ENCODE measurements around the gene PRSS58. TPM values are rescaled to one million over a fixed set of nuclear protein-coding genes. Genes with fewer than 3 reads are reported as not detected.
A peak's percentile ranks its signal among the peaks of the same experiment; 100 is the strongest.

PRSS58 gene
- total RNA-seq, 2 experiments from 2014 or later, result not detected

GRCh38 chr7:142301923-142302550, 44.2 kb upstream of the PRSS58 start:
- BruUV-seq (replicated peaks), result no TSS peak
- Histone ChIP-seq H2AFZ (ENCODE audit: low read length) (peak overlapping the region; percentile 84), H3K79me2 (ENCODE audit: insufficient read depth, low read depth, low read length) (no peaks in the 10 kb centered on the region), H4K20me1 (ENCODE audit: insufficient read depth, low read length) (no peaks in the 10 kb centered on the region), H3K4me1 (ENCODE audit: insufficient read depth, low read length, poor library complexity, severe bottlenecking) (peaks cover 90% of the 10 kb centered on the region), H3K9me2 (ENCODE audit: insufficient read depth, low read length) (no peaks in the 10 kb centered on the region), H3K9me3 (ENCODE audit: low read length) (no peaks in the 10 kb centered on the region), H3K36me3 (ENCODE audit: insufficient read depth, low read length) (no peaks in the 10 kb centered on the region), H3K4me3 (ENCODE audit: low read depth, low read length, poor library complexity, severe bottlenecking) (no peak overlapping the region), H3K4me2 (ENCODE audit: low read length) (peak overlapping the region; percentile 31), H3K27ac (ENCODE audit: low read depth, low read length, poor library complexity, severe bottlenecking) (no peak overlapping the region)
- POLR2A ChIA-PET, result interaction anchor here (0.7 to 3.6 kb wide), 2 partner anchors 11 to 1847 kb away, joined by 3 to 20 read pairs; no protein-coding TSS in a partner anchor
- peak; percentile 68 for DNase-seq (ENCODE audit: low spot score)
- intact Hi-C loops (cut with micrococcal nuclease; ENCODE audit: unreplicated experiment), result loop anchor here (1.0 kb wide), 1 partner anchor 326 kb away; no protein-coding TSS in a partner anchor
- TF ChIP-seq CTCF (conservative IDR thresholded peaks at IDR 0.05; ENCODE audit: low read length), result peak; percentile 90
- TF ChIP-seq EZH2phosphoT487 (IDR thresholded peaks at IDR 0.05; ENCODE audit: borderline replicate concordance, low read depth, low read length), result no peak
- CTCF ChIA-PET (ENCODE audit: unreplicated experiment), result no interaction called here

GRCh38 chr7:142301299-142301698, 43.4 kb upstream of the PRSS58 start:
- POLR2A ChIA-PET, result no interaction called here

More at GRCh38 chr7:142301299-142301698, 43.4 kb upstream of the PRSS58 start:
- peak overlapping the region; percentile 81 for H2AFZ ChIP-seq (ENCODE audit: low read length)
- no peaks in the 10 kb centered on the region for H4K20me1 ChIP-seq (ENCODE audit: insufficient read depth, low read length)
- no peaks in the 10 kb centered on the region for H3K36me3 ChIP-seq (ENCODE audit: insufficient read depth, low read length)
- H3K27ac ChIP-seq (ENCODE audit: low read depth, low read length, poor library complexity, severe bottlenecking), result peak overlapping the region; percentile 24
- peaks cover 85% of the 10 kb centered on the region for H3K4me1 ChIP-seq (ENCODE audit: insufficient read depth, low read length, poor library complexity, severe bottlenecking)
- no TSS peak for BruUV-seq (replicated peaks)
- intact Hi-C loops (cut with micrococcal nuclease; ENCODE audit: unreplicated experiment), result no loop called here
- H3K79me2 ChIP-seq (ENCODE audit: insufficient read depth, low read depth, low read length), result no peaks in the 10 kb centered on the region
- CTCF ChIA-PET (ENCODE audit: unreplicated experiment), result no interaction called here
- no peak overlapping the region for H3K4me3 ChIP-seq (ENCODE audit: low read depth, low read length, poor library complexity, severe bottlenecking)
- DNase-seq (ENCODE audit: low spot score), result peak; percentile 21
- H3K4me2 ChIP-seq (ENCODE audit: low read length), result peak overlapping the region; percentile 31
- no peaks in the 10 kb centered on the region for H3K9me2 ChIP-seq (ENCODE audit: insufficient read depth, low read length)
- H3K9me3 ChIP-seq (ENCODE audit: low read length), result no peaks in the 10 kb centered on the region
- no peak for TF ChIP-seq CTCF (conservative IDR thresholded peaks at IDR 0.05; ENCODE audit: low read length)
- TF ChIP-seq EZH2phosphoT487 (IDR thresholded peaks at IDR 0.05; ENCODE audit: borderline replicate concordance, low read depth, low read length), result no peak

Data from OCI-LY7 (cell line).